Activated T-helper 2 cell treated with anti-CD3 and anti-CD28 coated beads, Interferon-gamma antibody, Interleukin-2, Interleukin-4, amounts not matched to agents 10 μg/mL and 5 μg/mL and 100 μg/mL, durations not matched to agents 14 hours and 24 hours and 36 hours (primary cell): ENCODE data around the gene DACT3. TPM values are rescaled to one million over a fixed set of nuclear protein-coding genes. Genes with fewer than 3 reads are reported as not detected.
A peak's percentile ranks its signal among the peaks of the same experiment; 100 is the strongest.

Source experiments
- DNase-seq: peaks from one replicate; pipeline ENCODE4 v3.0.0; 2021; ENCODE audit warnings: low spot score
- H3K27ac Mint-ChIP-seq: one replicate; pipeline ENCODE4 v1.8.0; 2021; ENCODE audit warnings: mixed read lengths
- H3K27me3 Mint-ChIP-seq: one replicate; pipeline ENCODE4 v1.8.0; 2021; ENCODE audit warnings: low read depth, mixed read lengths
- H3K36me3 Mint-ChIP-seq: one replicate; pipeline ENCODE4 v1.8.0; 2021; ENCODE audit warnings: low read depth, mixed read lengths
- H3K4me1 Mint-ChIP-seq: one replicate; pipeline ENCODE4 v1.8.0; 2021; ENCODE audit warnings: low read depth, mixed read lengths
- H3K4me3 Mint-ChIP-seq: one replicate; pipeline ENCODE4 v1.8.0; 2021; ENCODE audit warnings: low read depth, mild to moderate bottlenecking, moderate library complexity, mixed read lengths
- H3K9me3 Mint-ChIP-seq: one replicate; pipeline ENCODE4 v1.8.0; 2021; ENCODE audit warnings: mixed read lengths
- intact Hi-C: fragments of 100-400 bp; cut with micrococcal nuclease; formaldehyde crosslinking; loops from one replicate; pipeline ENCODE4 v1.15.1; 2023
- total RNA-seq: library from RNA; stranded (reverse); gene quantifications from 2 replicates; pipeline ENCODE4 v1.2.3, GENCODE V29; 2022

The DACT3 gene
- 6.1 and 6.5 TPM in 2 replicates for total RNA-seq

- Mint-ChIP-seq H3K36me3 (no peaks in the 10 kb centered on the region), H3K9me3 (no peaks in the 10 kb centered on the region), H3K27me3 (peaks cover 26% of the 10 kb centered on the region), H3K4me1 (peaks cover 19% of the 10 kb centered on the region), H3K4me3 (peak within 1 kb of the TSS; percentile 81), H3K27ac (peak within 1 kb of the TSS; percentile 80)
- intact Hi-C loops: loop anchor here (1.0 kb wide), 1 partner anchor 27 kb away; no protein-coding TSS in a partner anchor
- DNase-seq: peak; percentile 100
These were observed at the start of gene DACT3 for GRCh38 chr19:46661020-46661731. DACT3 (minus strand) TSS chr19:46661182; CDS start chr19:46661064, 118 bp downstream.

GRCh38 chr19:46710687-46711086, 49.7 kb upstream of the DACT3 start:
- Mint-ChIP-seq H3K36me3 (peaks cover 56% of the 10 kb centered on the region), H3K27me3 (no peaks in the 10 kb centered on the region), H3K4me1 (peaks cover 15% of the 10 kb centered on the region), H3K9me3 (no peaks in the 10 kb centered on the region), H3K27ac (no peak overlapping the region), H3K4me3 (no peak overlapping the region)
- intact Hi-C loops: no loop called here
- DNase-seq: no peak

- intact Hi-C loops: loop anchor here (1.0 kb wide), 1 partner anchor 24 kb away; no protein-coding TSS in a partner anchor
These were observed 43.5 kb upstream of the DACT3 start for GRCh38 chr19:46704379-46705076.

GRCh38 chr19:46700704-46701103, 39.7 kb upstream of the DACT3 start:
- H3K4me3 Mint-ChIP-seq: no peak overlapping the region
- H3K27me3 Mint-ChIP-seq: no peaks in the 10 kb centered on the region
- H3K36me3 Mint-ChIP-seq: peaks cover 84% of the 10 kb centered on the region
- peaks cover 6% of the 10 kb centered on the region for H3K4me1 Mint-ChIP-seq
- no peak overlapping the region for H3K27ac Mint-ChIP-seq
- intact Hi-C loops: no loop called here
- DNase-seq: no peak
- H3K9me3 Mint-ChIP-seq: no peaks in the 10 kb centered on the region

More at GRCh38 chr19:46704379-46705076, 43.5 kb upstream of the DACT3 start:
- Mint-ChIP-seq H3K4me3 (no peak overlapping the region), H3K9me3 (no peaks in the 10 kb centered on the region), H3K4me1 (peaks cover 6% of the 10 kb centered on the region), H3K27ac (peak overlapping the region; percentile 53), H3K27me3 (no peaks in the 10 kb centered on the region), H3K36me3 (peaks cover 71% of the 10 kb centered on the region)
- DNase-seq: peak; percentile 77

- peaks cover 85% of the 10 kb centered on the region for H3K36me3 Mint-ChIP-seq
- no peaks in the 10 kb centered on the region for H3K4me1 Mint-ChIP-seq
- intact Hi-C loops: no loop called here
- H3K9me3 Mint-ChIP-seq: no peaks in the 10 kb centered on the region
- H3K4me3 Mint-ChIP-seq: no peak overlapping the region
- H3K27me3 Mint-ChIP-seq: no peaks in the 10 kb centered on the region
- no peak for DNase-seq
- no peak overlapping the region for H3K27ac Mint-ChIP-seq
These were observed 37.7 kb upstream of the DACT3 start for GRCh38 chr19:46698395-46699321.

GRCh38 chr19:46697204-46697960, 36.4 kb upstream of the DACT3 start:
- intact Hi-C loops: no loop called here
- Mint-ChIP-seq H3K4me1 (no peaks in the 10 kb centered on the region), H3K27ac (no peak overlapping the region), H3K36me3 (peaks cover 88% of the 10 kb centered on the region), H3K27me3 (no peaks in the 10 kb centered on the region), H3K4me3 (no peak overlapping the region), H3K9me3 (no peaks in the 10 kb centered on the region)
- no peak for DNase-seq

- Mint-ChIP-seq H3K27ac (no peak overlapping the region), H3K36me3 (peaks cover 90% of the 10 kb centered on the region), H3K4me1 (no peaks in the 10 kb centered on the region), H3K4me3 (no peak overlapping the region), H3K27me3 (no peaks in the 10 kb centered on the region), H3K9me3 (no peaks in the 10 kb centered on the region)
- intact Hi-C loops: no loop called here
- DNase-seq: no peak
These were observed 35.9 kb upstream of the DACT3 start for GRCh38 chr19:46696866-46697203.

GRCh38 chr19:46696052-46696451, 35.1 kb upstream of the DACT3 start:
- H3K4me1 Mint-ChIP-seq: no peaks in the 10 kb centered on the region
- H3K27ac Mint-ChIP-seq: no peak overlapping the region
- intact Hi-C loops: no loop called here
- no peak for DNase-seq
- peaks cover 91% of the 10 kb centered on the region for H3K36me3 Mint-ChIP-seq
- no peaks in the 10 kb centered on the region for H3K27me3 Mint-ChIP-seq
- no peaks in the 10 kb centered on the region for H3K9me3 Mint-ChIP-seq
- H3K4me3 Mint-ChIP-seq: no peak overlapping the region

- H3K4me3 Mint-ChIP-seq: no peak overlapping the region
- H3K9me3 Mint-ChIP-seq: no peaks in the 10 kb centered on the region
- no peak overlapping the region for H3K27ac Mint-ChIP-seq
- no peaks in the 10 kb centered on the region for H3K4me1 Mint-ChIP-seq
- peaks cover 91% of the 10 kb centered on the region for H3K36me3 Mint-ChIP-seq
- no peaks in the 10 kb centered on the region for H3K27me3 Mint-ChIP-seq
- intact Hi-C loops: no loop called here
- DNase-seq: no peak
These were observed 32.8 kb upstream of the DACT3 start for GRCh38 chr19:46693760-46694159.

- Mint-ChIP-seq H3K27ac (no peak overlapping the region), H3K4me1 (no peaks in the 10 kb centered on the region), H3K9me3 (no peaks in the 10 kb centered on the region), H3K4me3 (no peak overlapping the region), H3K27me3 (no peaks in the 10 kb centered on the region), H3K36me3 (peaks cover 88% of the 10 kb centered on the region)
- intact Hi-C loops: no loop called here
- no peak for DNase-seq
These were observed 32.1 kb upstream of the DACT3 start for GRCh38 chr19:46692918-46693722.

- H3K27ac Mint-ChIP-seq: no peak overlapping the region
These were observed 31.0 kb upstream of the DACT3 start for GRCh38 chr19:46691948-46692347.

More at GRCh38 chr19:46691948-46692347, 31.0 kb upstream of the DACT3 start:
- DNase-seq: no peak
- Mint-ChIP-seq H3K9me3 (no peaks in the 10 kb centered on the region), H3K36me3 (peaks cover 88% of the 10 kb centered on the region), H3K4me3 (no peak overlapping the region), H3K4me1 (no peaks in the 10 kb centered on the region), H3K27me3 (no peaks in the 10 kb centered on the region)
- intact Hi-C loops: no loop called here
